ENCODE results near the gene LAMP1.

DNA sequence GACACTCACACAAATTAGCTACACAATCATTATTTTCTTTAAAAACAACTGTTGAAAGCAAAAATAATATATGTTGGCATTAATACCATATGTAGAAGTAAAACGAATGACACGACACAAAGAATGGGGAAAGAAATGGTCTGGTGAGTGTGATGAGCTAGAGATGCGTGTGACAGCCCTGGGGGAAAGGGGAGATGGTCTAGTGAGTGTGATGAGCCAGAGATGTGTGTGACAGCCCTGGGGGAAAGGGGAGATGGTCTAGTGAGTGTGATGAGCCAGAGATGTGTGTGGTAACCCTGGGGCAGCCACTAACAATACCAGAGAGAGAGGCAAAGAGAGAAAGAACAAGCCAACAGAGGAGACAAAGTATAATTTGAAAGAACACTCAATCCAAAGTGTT, 22.3 kb upstream of the LAMP1 start:
- no peak for TF ChIP-seq POLR2A (IDR thresholded peaks at IDR 0.05)
- TF ChIP-seq, protein P1, sequence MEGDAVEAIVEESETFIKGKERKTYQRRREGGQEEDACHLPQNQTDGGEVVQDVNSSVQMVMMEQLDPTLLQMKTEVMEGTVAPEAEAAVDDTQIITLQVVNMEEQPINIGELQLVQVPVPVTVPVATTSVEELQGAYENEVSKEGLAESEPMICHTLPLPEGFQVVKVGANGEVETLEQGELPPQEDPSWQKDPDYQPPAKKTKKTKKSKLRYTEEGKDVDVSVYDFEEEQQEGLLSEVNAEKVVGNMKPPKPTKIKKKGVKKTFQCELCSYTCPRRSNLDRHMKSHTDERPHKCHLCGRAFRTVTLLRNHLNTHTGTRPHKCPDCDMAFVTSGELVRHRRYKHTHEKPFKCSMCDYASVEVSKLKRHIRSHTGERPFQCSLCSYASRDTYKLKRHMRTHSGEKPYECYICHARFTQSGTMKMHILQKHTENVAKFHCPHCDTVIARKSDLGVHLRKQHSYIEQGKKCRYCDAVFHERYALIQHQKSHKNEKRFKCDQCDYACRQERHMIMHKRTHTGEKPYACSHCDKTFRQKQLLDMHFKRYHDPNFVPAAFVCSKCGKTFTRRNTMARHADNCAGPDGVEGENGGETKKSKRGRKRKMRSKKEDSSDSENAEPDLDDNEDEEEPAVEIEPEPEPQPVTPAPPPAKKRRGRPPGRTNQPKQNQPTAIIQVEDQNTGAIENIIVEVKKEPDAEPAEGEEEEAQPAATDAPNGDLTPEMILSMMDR (IDR thresholded peaks at IDR 0.05) = no peak
- TF ChIP-seq POLR2AphosphoS5 (IDR thresholded peaks at IDR 0.05; ENCODE audit: insufficient read depth in 1 of 2, low read depth in 1 of 2) = no peak
